Activated T-helper 1 cell treated with anti-CD3 and anti-CD28 coated beads, Interleukin-2, amount 50 U/mL, for 16 hours (primary cell): Measurements from ENCODE around the gene SLC25A27.
"Not testable (repeated sequence)": the region's sequence is repeated elsewhere in the genome, so short reads cannot be mapped to it uniquely, and the experiment has no call there.

ENCODE experiments used
- DNase-seq, 2 donors: peaks; one replicate each; pipeline ENCODE4 v3.0.0-alpha.2; 2020; ENCODE audit warnings: low read depth in 1 of 2, low spot score in 1 of 2

Gene SLC25A27

GRCh38 chr6:46652603-46653438 is at the start of gene SLC25A27, which contains the start of gene CYP39A1:
SLC25A27 (plus strand) TSS chr6:46652975; CDS start chr6:46653193, 218 bp downstream.
CYP39A1 (minus strand) TSS chr6:46652818; CDS start chr6:46652582, 236 bp downstream.
- peak; percentile 53 to 59 for DNase-seq

GRCh38 chr6:46605091-46605797 is 47.5 kb upstream of the SLC25A27 start:
- DNase-seq = no peak

GRCh38 chr6:46606338-46606737 is 46.4 kb upstream of the SLC25A27 start:
- DNase-seq = no peak

- DNase-seq = no peak
These were observed 41.8 kb upstream of the SLC25A27 start for GRCh38 chr6:46610862-46611553.

- no peak for DNase-seq
These were observed 40.1 kb upstream of the SLC25A27 start for GRCh38 chr6:46612645-46613044.

- DNase-seq = no peak
These were observed 34.0 kb upstream of the SLC25A27 start for GRCh38 chr6:46618726-46619125.

- DNase-seq = no peak
These were observed 26.4 kb upstream of the SLC25A27 start for GRCh38 chr6:46626228-46626909.

GRCh38 chr6:46626976-46627375 is 25.8 kb upstream of the SLC25A27 start:
- DNase-seq = no peak

GRCh38 chr6:46628498-46628897 is 24.3 kb upstream of the SLC25A27 start:
- DNase-seq = no peak

- DNase-seq = no peak
These were observed 23.8 kb upstream of the SLC25A27 start for GRCh38 chr6:46628976-46629375.

- DNase-seq = no peak
These were observed 23.1 kb upstream of the SLC25A27 start for GRCh38 chr6:46629691-46630090.

- no peak for DNase-seq
These were observed 20.7 kb upstream of the SLC25A27 start for GRCh38 chr6:46632053-46632452.

GRCh38 chr6:46635462-46635861 is 17.3 kb upstream of the SLC25A27 start:
- DNase-seq = no peak

GRCh38 chr6:46637145-46637544 is 15.6 kb upstream of the SLC25A27 start:
- no peak for DNase-seq

- no peak for DNase-seq
These were observed 14.8 kb upstream of the SLC25A27 start for GRCh38 chr6:46637933-46638332.

GRCh38 chr6:46638650-46639049 is 14.1 kb upstream of the SLC25A27 start:
- no peak for DNase-seq

- no peak for DNase-seq
These were observed 9.6 kb upstream of the SLC25A27 start for GRCh38 chr6:46642928-46643751.

GRCh38 chr6:46645265-46645664 is 7.5 kb upstream of the SLC25A27 start:
- no peak for DNase-seq

- DNase-seq = not testable (repeated sequence)
These were observed 4.7 kb upstream of the SLC25A27 start for GRCh38 chr6:46648108-46648507.

- DNase-seq = no peak
These were observed 3.8 kb upstream of the SLC25A27 start for GRCh38 chr6:46648869-46649492.
